PC-9 (cell line): ENCODE data around the gene PACRG. TPM values are rescaled to one million over a fixed set of nuclear protein-coding genes. Genes with fewer than 3 reads are reported as not detected.

Source experiments
- BruUV-seq: library from RNA; stranded (reverse); fragments of 400-500 nt; replicated peaks from 2 replicates; lab custom pipeline; 2021; lab: Mats Ljungman, UMichigan
- CTCF ChIA-PET: fragments of 300-600 bp; sonication (Branson Sonifier 250); formaldehyde crosslinking; loops from one replicate; lab custom pipeline; 2022; ENCODE audit warnings: antibody characterized with exemption; lab: Charles Lee
- POLR2A ChIA-PET: fragments of 300-600 bp; sonication (Branson Sonifier 250); formaldehyde crosslinking; loops from one replicate; lab custom pipeline; 2022; ENCODE audit warnings: antibody characterized with exemption; ENCODE audit not compliant: unreplicated experiment; lab: Charles Lee
- DNase-seq, 2 experiments: peaks; one replicate each; pipeline versions ENCODE4 v3.0.0 to v3.0.0-alpha.2; 2015 to 2022; ENCODE audit warnings: mixed read lengths in 1 of 2
- H2AFZ ChIP-seq: fragments of 200-600 bp; sonication (generic); 2 replicates; pipeline ENCODE4 v1.8.1; 2017; ENCODE audit warnings: antibody characterized with exemption
- H3F3A ChIP-seq: fragments of 200-600 bp; sonication (generic); 2 replicates; pipeline ENCODE4 v1.8.1; 2017; ENCODE audit warnings: antibody characterized with exemption, mild to moderate bottlenecking, low read depth; ENCODE audit not compliant: insufficient read depth
- H3K27ac ChIP-seq: fragments of 200-600 bp; sonication (generic); 2 replicates; pipeline ENCODE4 v1.6.1; 2016; ENCODE audit warnings: mixed run types
- H3K27me3 ChIP-seq: fragments of 200-600 bp; sonication (generic); 2 replicates; pipeline ENCODE4 v1.6.1; 2016; ENCODE audit warnings: low read depth, mixed run types; ENCODE audit not compliant: insufficient read depth
- H3K36me3 ChIP-seq: fragments of 200-600 bp; sonication (generic); 2 replicates; pipeline ENCODE4 v1.6.1; 2016; ENCODE audit warnings: low read depth, mixed run types
- H3K4me1 ChIP-seq: fragments of 200-600 bp; sonication (generic); replicated peaks from 2 replicates; pipeline ENCODE4 v1.6.1; 2016; ENCODE audit warnings: mixed run types; ENCODE audit not compliant: insufficient read depth
- H3K4me2 ChIP-seq: fragments of 200-600 bp; sonication (generic); 2 replicates; pipeline ENCODE4 v1.6.1; 2017; ENCODE audit warnings: mixed run types
- H3K4me3 ChIP-seq: fragments of 200-600 bp; sonication (generic); 2 replicates; pipeline ENCODE4 v1.6.1; 2016; ENCODE audit warnings: mixed run types
- H3K79me2 ChIP-seq: fragments of 200-600 bp; sonication (generic); 2 replicates; pipeline ENCODE4 v1.6.1; 2017; ENCODE audit warnings: low read depth, mixed run types
- H3K9me2 ChIP-seq: fragments of 200-600 bp; sonication (generic); 2 replicates; pipeline ENCODE4 v1.8.1; 2017; ENCODE audit warnings: mild to moderate bottlenecking; ENCODE audit not compliant: insufficient read depth
- H3K9me3 ChIP-seq: fragments of 200-600 bp; sonication (generic); 2 replicates; pipeline ENCODE4 v1.8.1; 2016; ENCODE audit warnings: low read depth; ENCODE audit not compliant: insufficient read depth
- H4K20me1 ChIP-seq: fragments of 200-600 bp; sonication (generic); 2 replicates; pipeline ENCODE4 v1.8.1; 2017; ENCODE audit not compliant: insufficient read depth
- CTCF ChIP-seq: fragments of 200-600 bp; sonication (generic); conservative IDR thresholded peaks from 2 replicates; pipeline ENCODE4 v1.6.1; 2017; ENCODE audit warnings: mixed run types, antibody characterized with exemption, mild to moderate bottlenecking, moderate library complexity
- EZH2 ChIP-seq: fragments of 200-600 bp; sonication (generic); IDR thresholded peaks from 2 replicates; pipeline ENCODE4 v1.8.0; 2017; ENCODE audit warnings: antibody characterized with exemption, low read depth
- intact Hi-C: fragments of 100-400 bp; cut with micrococcal nuclease; formaldehyde crosslinking; loops from one replicate; pipeline ENCODE4 v1.10.0; 2022; ENCODE audit not compliant: unreplicated experiment
- total RNA-seq: library from RNA; stranded (reverse); gene quantifications from 2 replicates; pipeline ENCODE4 v1.2.3, GENCODE V29; 2021

Gene PACRG
- total RNA-seq, 1 experiment from 2014 or later = not detected

GRCh38 chr6:163237110-163237509 lies 509.3 kb downstream of the PACRG start:
- CTCF ChIA-PET = no interaction called here
- H3K79me2 ChIP-seq = no peaks in the 10 kb centered on the region
- H3K9me2 ChIP-seq = no peaks in the 10 kb centered on the region; the same call in 1 of the 2 replicates
- intact Hi-C loops = no loop called here
- H3K27me3 ChIP-seq = no peaks in the 10 kb centered on the region
- H2AFZ ChIP-seq = no peak overlapping the region
- H3K36me3 ChIP-seq = no peaks in the 10 kb centered on the region
- DNase-seq = no peak
- TF ChIP-seq CTCF (no peak), EZH2 (no peak)
- H3K4me2 ChIP-seq = no peak overlapping the region
- H3K4me3 ChIP-seq = no peak overlapping the region
- no peaks in the 10 kb centered on the region for H3K4me1 ChIP-seq
- H3F3A ChIP-seq = no peaks in the 10 kb centered on the region
- no peaks in the 10 kb centered on the region for H3K9me3 ChIP-seq
- POLR2A ChIA-PET = no interaction called here
- H3K27ac ChIP-seq = no peak overlapping the region
- BruUV-seq = no TSS peak
- no peaks in the 10 kb centered on the region for H4K20me1 ChIP-seq

GRCh38 chr6:163239572-163240340 lies 512.0 kb downstream of the PACRG start:
- H3F3A ChIP-seq = no peaks in the 10 kb centered on the region
- no peak for DNase-seq
- no peaks in the 10 kb centered on the region for H3K79me2 ChIP-seq
- H3K4me1 ChIP-seq = no peaks in the 10 kb centered on the region
- CTCF ChIA-PET = no interaction called here
- H2AFZ ChIP-seq = no peak overlapping the region
- POLR2A ChIA-PET = no interaction called here
- H4K20me1 ChIP-seq = no peaks in the 10 kb centered on the region
- no peaks in the 10 kb centered on the region for H3K27me3 ChIP-seq
- H3K36me3 ChIP-seq = no peaks in the 10 kb centered on the region
- H3K4me2 ChIP-seq = no peak overlapping the region
- no peak for TF ChIP-seq CTCF
- TF ChIP-seq EZH2 = no peak
- no peak overlapping the region for H3K4me3 ChIP-seq
- no TSS peak for BruUV-seq
- H3K27ac ChIP-seq = no peak overlapping the region
- H3K9me2 ChIP-seq = no peaks in the 10 kb centered on the region; the same call in 1 of the 2 replicates
- intact Hi-C loops = no loop called here
- H3K9me3 ChIP-seq = no peaks in the 10 kb centered on the region

- intact Hi-C loops = no loop called here
- H2AFZ ChIP-seq = no peak overlapping the region
- POLR2A ChIA-PET = no interaction called here
- no peaks in the 10 kb centered on the region for H3F3A ChIP-seq
- TF ChIP-seq EZH2 (no peak), CTCF (no peak)
- H3K9me3 ChIP-seq = no peaks in the 10 kb centered on the region
- no peak overlapping the region for H3K27ac ChIP-seq
- DNase-seq = no peak
- no TSS peak for BruUV-seq
- H3K36me3 ChIP-seq = no peaks in the 10 kb centered on the region
- CTCF ChIA-PET = no interaction called here
- H3K9me2 ChIP-seq = no peaks in the 10 kb centered on the region; the same call in 1 of the 2 replicates
- H3K4me1 ChIP-seq = no peaks in the 10 kb centered on the region
- no peaks in the 10 kb centered on the region for H4K20me1 ChIP-seq
- no peaks in the 10 kb centered on the region for H3K27me3 ChIP-seq
- no peak overlapping the region for H3K4me3 ChIP-seq
- H3K79me2 ChIP-seq = no peaks in the 10 kb centered on the region
- H3K4me2 ChIP-seq = no peak overlapping the region
Measured at GRCh38 chr6:163240556-163240955, 512.8 kb downstream of the PACRG start.
